Amygdala (tissue), 56 donors: Measurements from ENCODE around the gene ZNF528.

Experiments
- DNase-seq, 56 donors: peaks; one replicate each; lab custom pipeline; 2025; lab: John Stamatoyannopoulos, UW

The ZNF528 gene

DNA sequence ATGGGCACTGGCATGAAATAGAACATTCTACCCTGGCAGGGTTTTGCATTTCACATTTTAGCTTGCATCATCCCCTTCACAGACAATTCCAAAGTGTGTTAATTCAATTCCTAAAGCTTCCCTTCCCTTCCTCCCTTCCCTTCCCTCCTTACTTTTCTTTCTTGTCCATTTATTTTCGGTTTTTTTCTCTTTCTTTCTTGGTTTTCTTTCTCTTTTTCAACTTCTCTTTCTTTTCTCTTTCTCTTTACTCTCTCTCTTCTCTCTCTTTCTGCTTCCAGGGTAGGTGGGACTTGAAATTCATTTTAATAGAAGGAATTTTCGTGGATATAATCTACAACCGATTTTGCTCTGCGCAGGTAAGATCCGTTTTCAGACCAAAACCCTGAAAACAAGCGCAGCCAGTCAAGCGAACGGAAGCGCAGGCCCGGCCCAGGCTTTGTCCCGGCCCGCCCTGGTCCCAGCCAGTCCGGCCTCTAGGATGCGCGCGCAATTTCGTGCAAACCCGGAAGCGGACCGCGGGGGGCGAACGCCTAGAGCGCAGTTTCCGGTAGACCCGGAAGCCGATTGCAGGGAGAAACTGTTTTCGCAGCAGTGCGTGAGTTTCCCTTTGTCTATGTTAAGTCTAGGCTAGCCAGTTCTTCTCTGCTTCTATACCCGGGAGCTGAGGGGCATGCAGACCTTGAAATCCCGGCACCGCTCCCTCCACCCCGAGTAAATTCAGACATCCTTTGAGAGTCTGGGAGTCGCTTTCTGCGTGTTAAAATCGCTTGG is at the start of gene ZNF528:
Gene ZNF528 (plus strand): TSS at position 540 of the 771 bp plus-strand sequence. CDS start 4,165 bp downstream, outside the sequence.
- DNase-seq: peak; percentile 57 to 96 (median 85)

DNA sequence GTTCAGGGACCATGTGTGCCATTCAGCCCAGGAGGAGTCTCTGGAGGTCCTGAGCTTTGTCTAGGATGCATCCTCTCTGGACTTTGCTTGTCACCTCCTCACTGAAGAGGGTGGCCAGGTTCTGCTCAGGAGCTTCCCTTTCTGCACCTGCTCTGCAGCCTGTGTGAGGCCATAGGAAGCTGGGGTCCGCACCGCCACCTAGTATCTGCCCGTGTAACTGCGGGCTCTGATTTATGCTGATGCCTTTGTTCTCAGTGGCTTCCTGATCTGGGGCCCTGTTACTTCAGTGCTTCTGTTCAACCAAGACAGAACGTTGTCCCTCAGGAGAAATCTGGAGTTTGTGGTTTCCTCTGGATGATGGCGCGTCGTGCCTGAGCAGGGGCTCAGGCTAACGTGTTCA is 46.1 kb upstream of the ZNF528 start:
- DNase-seq: no peak

- no peak for DNase-seq
Observed at GRCh38 chr19:52366414-52366824, 31.2 kb upstream of the ZNF528 start.

DNA sequence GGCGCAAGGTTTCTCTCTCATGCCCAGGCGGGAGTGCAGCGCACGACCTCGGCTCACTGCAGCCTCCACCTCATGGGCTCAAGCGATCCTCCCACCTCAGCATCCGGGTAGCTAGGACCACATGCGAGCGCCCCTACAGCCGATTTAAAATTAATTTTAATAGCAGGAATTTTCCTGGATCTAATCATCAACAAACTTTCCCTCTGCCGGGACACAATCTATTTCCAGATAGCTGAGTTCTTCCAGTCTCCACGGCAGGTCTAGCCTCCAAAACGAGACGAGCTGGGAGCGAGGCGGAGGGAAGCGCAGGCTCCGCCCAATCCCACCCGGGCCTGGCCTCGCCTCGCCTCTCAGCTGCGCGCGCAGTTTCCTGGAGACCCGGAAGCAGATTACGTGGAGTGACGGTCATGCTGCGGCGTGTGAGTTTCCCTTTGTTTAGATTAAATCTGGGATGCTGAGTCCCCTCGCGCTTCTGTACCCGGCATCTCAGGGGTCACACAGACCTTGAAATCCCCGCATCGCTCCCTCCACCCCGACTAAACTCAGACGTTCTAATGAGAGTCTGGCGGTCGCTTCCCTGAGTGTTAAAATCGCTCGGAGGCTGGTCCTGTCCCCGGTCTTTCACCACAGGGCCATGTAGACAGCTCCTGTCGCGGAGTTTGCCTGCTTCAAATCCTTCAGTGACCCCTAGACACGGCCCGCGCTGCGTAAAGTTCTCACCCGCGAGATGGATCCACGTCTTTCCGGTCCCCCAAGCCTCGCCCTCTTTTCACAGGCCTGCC is 27.9 kb upstream of the ZNF528 start, which contains the start of gene ZNF880:
Gene ZNF880 (plus strand): TSS at position 365 of the 782 bp plus-strand sequence. CDS start 43 bp downstream, at position 408.
- peak; percentile 60 to 95 (median 86) for DNase-seq

DNA sequence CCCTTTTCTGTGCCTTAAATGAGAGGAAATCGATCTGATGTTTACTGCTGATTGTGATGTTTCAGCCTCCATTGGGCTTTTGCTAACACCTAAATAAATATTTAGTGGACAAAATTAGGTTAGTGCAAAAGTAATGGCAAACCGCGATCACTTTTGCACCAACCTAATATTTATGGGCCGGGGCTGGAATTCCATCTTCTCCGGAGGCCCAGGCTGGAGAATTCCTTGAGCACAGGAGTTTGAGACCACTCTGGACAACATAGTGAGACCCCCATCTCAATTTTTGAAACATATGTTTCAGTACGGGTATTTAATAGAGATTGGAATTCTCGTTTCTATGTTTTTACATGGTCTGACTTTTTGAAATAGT is 27.3 kb upstream of the ZNF528 start:
- DNase-seq: no peak

- DNase-seq: no peak
Observed at GRCh38 chr19:52391135-52391534, 6.5 kb upstream of the ZNF528 start.

DNA sequence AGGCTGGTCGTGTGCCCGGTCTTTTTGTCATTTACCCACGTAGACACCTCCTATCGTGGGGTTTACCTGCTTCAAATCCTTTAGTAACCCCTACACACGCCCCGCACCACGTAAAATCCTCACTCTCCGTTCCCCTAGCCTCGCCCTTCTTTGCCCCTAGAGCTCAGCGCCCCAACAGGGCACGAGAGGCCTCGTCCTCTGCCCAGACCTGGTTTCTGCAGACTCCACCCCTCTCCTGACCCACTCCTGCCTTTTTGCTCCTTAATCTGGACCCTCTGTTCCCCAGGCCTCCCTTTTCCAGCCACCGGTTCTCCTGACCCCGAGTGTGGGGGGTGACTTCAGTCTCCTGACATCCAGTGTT is 412 bp downstream of the ZNF528 start:
- DNase-seq: peak in 2 of 56 donors; percentile 5 to 31

GRCh38 chr19:52410276-52410675 is 12.6 kb downstream of the ZNF528 start:
- no peak for DNase-seq

GRCh38 chr19:52415711-52416110 is 18.1 kb downstream of the ZNF528 start:
- DNase-seq: no peak

DNA sequence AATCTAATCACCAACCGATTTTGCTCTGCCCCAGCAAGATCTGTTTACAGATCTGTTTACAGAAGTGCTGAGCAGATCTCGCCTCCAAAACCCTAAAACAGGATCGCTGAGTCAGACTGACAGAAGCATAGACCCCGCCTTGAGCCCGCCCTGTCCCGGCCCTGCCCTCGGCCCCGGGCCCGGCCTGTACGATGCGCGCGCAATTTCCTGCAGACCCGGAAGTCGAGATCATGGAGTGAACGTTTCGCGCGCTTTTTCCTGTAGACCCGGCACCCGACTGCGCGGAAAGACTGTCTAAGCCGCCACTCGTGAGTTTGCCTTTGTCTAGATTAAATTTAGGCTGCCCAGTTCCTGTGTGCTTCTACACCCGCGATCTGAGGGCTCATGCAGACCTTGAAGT is 31.3 kb downstream of the ZNF528 start, which contains the start of gene ZNF534:
Gene ZNF534 (plus strand): TSS at position 212 of the 400 bp plus-strand sequence. CDS start 2,327 bp downstream, outside the sequence.
- no peak for DNase-seq

GRCh38 chr19:52442179-52442578 is 44.5 kb downstream of the ZNF528 start:
- no peak for DNase-seq

GRCh38 chr19:52444506-52444905 is 46.9 kb downstream of the ZNF528 start:
- no peak for DNase-seq

GRCh38 chr19:52451241-52451640 is 53.6 kb downstream of the ZNF528 start:
- DNase-seq: no peak

- peak; percentile 2 to 82 (median 48) for DNase-seq
Observed at GRCh38 chr19:52453324-52454094, 55.9 kb downstream of the ZNF528 start, which contains the start of gene ZNF578. TSS of gene ZNF578 (plus strand) at chr19:52453553. CDS start at chr19:52501846, 48,293 bp downstream.

GRCh38 chr19:52464798-52465470 is 67.3 kb downstream of the ZNF528 start:
- DNase-seq: no peak
